SJCRH30 (cell line): ENCODE measurements around the gene ANP32D. TPM values are rescaled to one million over a fixed set of nuclear protein-coding genes. Genes with fewer than 3 reads are reported as not detected.

Experiments
- total RNA-seq: library from RNA; depleted of rRNA; stranded (reverse); fragments of >200 nt; shearing (Covaris generic); gene quantifications from 2 replicates; pipeline ENCODE4 v1.2.3, GENCODE V29; 2014; rRNA removed

ANP32D gene
- total RNA-seq, 1 experiment from 2014 or later, result 0.18 TPM

Other genes starting within 250 kb of the ANP32D start
- 11.2 and 15.5 TPM in 2 replicates for gene ZNF641, start 121.6 kb upstream of the ANP32D start, total RNA-seq
- 0.23 and 0.34 TPM in 2 replicates for gene C12orf54, start 9.9 kb downstream of the ANP32D start, total RNA-seq
- gene OR8S1, start 53.1 kb downstream of the ANP32D start, total RNA-seq, result not detected in 2 replicates
- not detected in 2 replicates for gene LALBA, start 97.5 kb downstream of the ANP32D start, total RNA-seq
- gene KANSL2, start 209.7 kb downstream of the ANP32D start, total RNA-seq, result 63.9 and 69.3 TPM in 2 replicates
- gene CCNT1, start 244.1 kb downstream of the ANP32D start, total RNA-seq, result 63.6 and 70.1 TPM in 2 replicates